Inflammatory macrophage treated with lipopolysaccharide for 1 hour (primary cell): ENCODE results near the gene C1GALT1.

Source experiments
- DNase-seq, 2 donors: peaks; one replicate each; pipeline ENCODE4 v3.0.0-alpha.2; 2020 to 2022

C1GALT1 gene

DNA sequence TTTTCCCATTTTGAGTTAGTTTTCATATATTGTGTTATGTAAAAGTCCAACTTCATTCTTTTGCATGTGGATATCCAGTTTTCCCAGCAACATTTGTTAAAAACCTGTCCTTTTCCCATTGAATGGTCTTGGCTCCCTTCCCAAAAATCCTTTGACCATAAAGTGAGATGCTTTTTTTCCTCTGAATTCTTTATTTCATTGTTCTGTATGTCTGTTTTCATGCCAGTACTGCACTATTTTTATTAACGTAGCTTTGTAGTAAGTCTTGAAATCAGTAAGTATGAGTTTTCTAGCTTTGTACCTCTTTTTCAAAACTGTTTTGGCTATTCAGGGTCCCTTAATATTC lies 20.0 kb downstream of the C1GALT1 start:
- DNase-seq, result no peak

DNA sequence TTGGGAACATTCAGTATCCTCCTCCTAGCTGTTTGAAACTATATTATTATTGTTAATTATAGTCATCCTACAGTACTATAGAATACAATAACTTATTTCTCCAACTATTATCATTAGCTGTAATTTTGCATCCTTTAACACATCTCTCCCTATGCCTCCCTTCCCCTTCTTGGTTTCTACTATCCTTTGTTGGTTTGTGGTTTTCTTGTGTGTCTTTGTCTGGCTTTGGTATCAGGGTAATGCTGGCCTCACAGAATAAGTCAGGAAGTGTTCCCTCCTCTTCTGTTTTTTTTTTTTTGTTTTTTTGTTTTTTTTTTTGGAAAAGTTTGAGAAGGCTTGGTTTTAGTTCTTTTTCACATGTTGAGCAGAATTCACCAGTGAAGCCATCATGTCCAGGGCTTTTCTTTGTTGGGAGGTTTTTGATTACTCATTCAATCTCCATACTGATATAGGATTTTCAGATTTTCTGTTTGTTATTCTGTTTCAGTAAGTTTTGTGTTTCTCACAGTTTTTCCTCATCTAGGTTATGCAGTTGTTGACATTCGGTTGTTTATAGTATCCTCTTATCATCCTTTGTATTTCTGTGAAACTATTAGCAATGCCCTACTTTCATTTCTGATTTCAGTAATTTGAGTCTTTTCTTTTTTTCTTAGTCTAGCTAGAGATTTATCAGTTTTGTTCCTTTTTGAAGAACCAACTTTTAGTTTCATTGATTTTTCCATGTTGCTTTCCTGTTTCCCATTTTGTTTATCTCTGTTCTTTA lies 21.6 kb downstream of the C1GALT1 start:
- no peak for DNase-seq

DNA sequence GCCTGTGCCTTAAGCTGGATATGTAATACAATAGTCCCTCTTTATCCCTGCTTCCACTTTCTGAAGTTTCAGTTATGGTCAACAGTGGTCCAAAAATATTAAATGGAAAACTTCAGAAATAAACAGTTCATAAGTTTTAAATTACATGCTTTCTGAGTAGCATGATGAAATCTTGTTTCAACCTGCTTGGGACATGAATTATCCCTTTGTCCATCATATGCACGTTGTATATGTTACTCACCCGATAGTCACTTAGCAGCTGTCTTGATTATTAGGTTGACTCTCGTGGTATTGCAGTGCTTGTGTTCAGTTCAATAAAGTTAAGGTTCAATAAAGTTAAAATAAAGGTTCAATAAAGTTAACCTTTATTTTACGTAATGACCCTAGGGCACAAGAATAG lies 25.5 kb downstream of the C1GALT1 start:
- no peak for DNase-seq

DNA sequence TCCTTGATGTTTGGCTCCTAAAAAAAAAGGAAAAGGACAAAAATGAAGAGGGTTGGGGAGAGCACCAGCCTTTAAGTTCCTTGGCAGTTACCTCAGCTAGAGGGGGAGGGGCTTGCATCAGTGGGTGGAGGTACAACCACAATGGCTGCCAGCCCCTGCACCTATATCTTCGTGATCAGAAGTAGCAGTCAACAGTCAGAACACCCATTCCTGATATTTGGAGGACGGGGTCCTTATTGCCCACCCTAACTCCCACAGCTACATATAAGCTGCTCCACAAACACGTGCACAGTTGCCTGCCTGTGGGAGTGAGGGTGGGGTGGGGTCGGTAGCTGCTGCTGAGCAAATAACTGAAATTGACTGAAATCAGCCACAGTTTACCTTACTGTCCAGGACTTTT lies 26.2 kb downstream of the C1GALT1 start:
- no peak for DNase-seq

DNA sequence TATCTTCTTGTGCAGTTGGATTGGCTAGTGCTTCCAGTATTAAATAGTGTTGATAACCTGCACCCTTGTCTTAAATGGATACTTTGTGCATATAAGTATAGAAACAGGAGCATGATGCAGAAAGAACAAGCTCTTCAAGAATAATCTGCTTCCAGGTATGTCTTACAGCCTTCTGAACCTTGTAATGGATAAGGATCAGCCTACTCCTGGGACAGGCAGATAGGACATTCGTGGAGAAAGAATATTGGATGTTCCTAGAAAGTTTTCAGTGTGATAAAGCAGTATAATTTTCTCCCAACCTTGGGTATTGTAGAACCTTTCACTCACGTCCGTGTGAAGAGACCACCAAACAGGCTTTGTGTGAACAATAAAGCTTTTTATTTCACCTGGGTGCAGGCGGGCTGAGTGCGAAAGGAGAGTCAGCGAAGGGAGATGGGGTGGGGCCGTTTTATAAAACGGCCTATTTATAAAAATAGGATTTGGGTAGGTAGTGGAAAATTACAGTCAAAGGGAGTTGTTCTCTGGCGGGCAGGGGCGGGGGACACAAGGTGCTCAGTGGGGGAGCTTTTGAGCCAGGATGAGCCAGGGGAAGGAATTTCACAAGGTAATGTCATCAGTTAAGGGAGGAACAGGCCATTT lies 27.2 kb downstream of the C1GALT1 start:
- no peak for DNase-seq

DNA sequence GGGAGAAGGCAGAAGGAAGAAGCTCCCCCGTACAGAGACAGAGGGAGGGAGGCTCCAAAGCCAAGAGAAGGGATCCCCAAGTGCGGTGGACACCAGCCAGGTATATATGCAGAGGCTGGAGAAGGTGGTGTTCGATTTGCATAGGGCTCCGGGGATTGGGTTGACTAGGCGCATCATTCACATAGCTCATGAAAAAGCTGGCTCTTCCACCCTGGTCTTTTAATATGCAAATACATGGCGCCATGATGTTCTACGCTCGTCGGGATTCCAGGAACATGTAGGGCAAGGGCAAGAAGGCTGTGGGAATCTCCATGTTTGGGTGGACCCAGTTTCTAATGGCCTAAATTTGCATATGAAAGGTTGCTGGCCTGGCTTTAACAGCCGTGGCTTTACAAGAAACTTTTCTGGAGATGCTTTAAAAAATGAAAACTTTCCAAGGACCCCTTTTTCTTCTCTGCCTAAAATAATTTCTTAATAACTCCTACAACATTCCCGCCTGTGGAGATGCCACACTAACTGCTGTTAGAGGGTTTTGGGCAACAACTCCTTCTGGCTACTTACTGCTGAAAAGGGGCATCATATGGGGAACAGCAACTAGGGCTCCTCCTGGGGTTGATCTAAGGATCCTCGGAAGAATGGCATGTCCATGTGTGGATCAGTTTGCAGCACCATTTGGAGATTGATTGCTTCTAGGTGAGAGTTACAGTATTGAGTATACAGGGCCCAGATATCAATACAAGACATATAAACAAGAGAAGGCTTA lies 28.3 kb downstream of the C1GALT1 start:
- DNase-seq, result no peak

DNA sequence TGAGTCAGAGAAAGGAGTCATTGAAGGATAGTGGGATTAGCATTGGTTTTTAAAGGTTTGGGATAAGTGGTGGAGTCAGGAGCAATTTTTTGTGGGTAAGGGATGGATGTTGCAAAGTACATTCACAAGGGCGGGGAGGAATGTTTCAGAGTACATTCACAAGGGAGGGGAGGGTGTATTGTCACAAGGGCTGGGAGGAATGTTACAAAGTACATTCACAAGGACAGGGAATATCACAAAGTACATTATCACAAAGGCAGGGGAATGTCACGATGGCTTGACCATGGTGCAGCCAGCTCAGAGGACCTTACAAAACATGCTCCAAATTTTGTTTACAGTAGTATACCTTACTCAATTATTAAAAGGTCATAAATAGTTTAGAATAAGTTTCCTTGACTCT lies 30.3 kb downstream of the C1GALT1 start:
- no peak for DNase-seq

DNA sequence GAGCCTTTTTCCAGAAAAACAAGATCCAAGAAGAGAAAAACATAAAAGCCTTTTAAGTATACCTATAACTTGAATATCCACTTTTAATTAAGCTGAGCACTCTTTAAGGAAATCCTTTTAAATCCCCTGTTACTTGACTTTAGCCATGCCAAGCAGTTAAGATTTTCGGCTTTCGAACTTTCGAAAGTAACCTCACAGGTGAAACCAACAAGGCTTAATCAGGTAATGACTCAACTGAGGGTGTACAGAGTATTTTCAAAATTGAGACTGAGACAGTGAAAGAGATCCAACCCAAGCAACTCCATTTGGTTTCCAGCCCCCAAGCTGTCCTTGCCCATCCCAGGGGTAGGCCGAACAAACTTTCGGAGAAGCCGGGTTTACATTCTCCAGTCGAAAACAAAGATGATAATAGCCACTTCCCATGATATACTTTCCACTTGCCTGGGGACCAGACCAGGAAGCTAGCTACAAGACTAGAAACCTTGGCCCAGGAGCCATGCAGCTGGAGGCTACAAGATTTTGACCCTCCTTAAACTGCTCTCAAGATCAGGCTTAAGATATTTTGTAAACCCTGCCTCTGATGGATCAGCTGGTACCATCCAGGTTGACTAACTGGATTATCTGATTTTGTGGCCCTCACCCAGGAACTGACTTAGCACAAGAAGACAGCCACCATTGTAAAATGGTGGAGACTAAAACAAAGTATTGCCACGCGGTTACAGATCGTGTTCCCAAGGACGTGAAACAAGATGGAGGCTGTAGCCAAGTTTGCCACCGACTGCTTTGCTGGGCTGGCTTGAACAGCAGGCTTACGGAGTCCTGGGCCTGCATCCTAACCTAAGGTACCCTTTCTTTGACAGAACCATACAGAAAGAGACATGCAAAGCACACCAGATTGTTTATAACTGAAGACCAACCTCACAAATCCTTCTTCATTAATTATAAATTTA lies 32.3 kb downstream of the C1GALT1 start:
- DNase-seq, result no peak

DNA sequence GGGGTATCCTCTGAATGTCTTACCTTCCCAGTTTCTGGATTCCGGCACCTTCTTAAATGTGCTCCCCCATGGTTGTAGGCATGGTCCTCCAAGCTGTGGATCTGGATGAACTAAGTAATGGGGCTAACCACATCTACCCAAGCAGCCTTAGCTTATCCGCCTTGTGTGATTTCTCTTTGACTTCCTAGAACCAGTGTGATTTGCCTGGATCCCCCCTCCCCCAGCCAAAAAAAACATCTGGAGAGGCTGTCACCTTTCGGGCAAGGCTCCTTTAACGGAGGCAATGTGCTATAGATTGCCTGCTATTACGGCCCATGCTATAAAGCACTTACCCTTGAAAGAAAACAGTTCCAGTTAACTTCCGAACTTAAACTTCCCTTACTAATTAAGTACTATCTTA lies 33.9 kb downstream of the C1GALT1 start:
- no peak for DNase-seq

DNA sequence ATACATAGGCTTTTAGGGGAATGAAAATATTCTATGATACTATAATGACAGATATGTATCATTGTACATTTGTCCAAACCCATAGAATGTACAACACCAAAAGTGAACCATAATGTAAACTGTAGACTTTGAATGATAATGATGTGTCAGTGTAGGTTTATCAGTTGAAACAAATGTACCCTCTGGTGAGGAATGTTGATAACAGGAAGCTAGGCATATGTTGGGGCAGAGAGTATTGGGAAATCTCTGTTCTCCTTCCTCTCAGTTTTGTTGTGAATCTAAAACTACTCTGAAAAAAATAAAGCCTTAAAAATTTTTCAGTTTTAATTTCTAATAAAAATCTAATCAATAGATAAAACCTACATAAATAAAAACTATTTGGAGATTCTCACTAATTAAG lies 36.9 kb downstream of the C1GALT1 start:
- peak in 1 of 2 donors; percentile 14 for DNase-seq

DNA sequence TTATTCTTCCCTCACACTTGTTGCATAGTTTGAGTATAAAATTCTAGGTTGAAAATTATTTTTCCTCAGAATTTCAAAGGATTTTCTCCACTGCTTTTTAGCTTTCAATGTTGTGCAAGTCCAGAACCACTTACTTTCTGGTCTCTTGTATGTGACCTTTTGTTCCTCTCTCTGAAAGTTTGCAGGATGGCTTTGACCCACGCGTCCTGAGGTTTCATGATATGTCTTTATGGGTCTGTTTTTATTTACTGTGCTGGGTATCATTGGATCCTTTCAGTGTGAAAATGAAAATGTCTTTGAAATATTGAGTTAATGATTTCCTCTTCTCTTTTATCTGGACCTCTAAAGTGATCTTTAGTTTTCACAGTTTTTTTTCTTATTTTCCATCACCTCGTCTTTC lies 38.5 kb downstream of the C1GALT1 start:
- DNase-seq, result no peak

DNA sequence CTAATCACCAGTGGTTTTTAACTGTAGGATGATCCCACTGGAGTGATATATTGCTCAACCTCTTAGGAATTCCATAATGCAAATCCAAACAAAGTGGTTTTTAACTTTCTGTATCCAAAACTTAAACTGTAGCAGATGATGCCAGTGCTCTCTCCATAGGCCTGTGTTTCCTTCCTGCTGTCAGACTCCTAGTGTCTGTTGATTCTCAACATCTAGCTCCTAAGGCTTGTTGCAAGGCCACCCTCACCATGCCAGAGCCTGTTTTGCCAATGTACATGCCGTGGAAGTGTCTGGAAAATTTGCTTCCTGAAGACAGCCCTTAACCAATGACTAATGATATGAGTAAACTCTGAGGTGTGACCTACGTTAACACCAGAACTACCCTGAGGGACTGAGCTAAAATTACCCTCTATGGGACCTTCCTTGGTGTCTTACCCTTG lies 39.3 kb downstream of the C1GALT1 start:
- no peak for DNase-seq

DNA sequence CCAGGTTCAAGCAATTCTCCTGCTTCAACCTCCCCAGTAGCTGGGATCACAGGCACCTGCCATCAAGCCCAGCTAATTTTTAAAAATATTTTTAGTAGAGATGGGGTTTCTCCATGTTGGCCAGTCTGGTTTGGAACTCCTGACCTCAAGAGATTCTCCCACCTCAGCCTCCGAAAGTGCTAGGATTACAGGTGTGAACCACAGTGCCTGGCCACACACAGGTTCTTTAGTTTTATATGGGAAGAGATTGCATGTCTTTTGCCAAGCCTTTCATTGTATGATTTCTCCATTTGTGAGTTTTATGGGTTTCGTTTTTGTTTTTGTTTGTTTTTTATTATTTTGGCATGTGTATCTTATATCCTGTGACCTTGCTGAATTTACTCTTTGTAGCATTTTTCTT lies 40.9 kb downstream of the C1GALT1 start:
- no peak for DNase-seq

DNA sequence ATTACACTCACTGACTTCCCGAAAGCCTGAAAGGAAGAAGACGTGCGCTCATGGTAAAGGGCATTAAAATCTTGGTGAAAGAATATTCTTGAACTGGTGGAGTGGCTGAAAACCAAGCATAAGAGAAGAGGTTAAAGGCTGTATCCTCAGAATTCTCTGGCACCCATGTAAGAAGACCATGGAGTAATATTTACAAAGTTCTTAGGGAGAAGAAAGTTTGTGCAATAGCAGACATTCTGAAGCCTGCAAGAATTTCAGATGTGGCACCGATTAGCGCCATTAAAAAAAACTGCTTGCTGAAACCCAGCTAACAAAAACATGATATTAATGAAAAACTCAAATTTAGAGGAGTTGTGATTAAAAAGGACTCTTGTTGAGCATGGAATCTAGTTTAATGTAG lies 44.1 kb downstream of the C1GALT1 start:
- no peak for DNase-seq

DNA sequence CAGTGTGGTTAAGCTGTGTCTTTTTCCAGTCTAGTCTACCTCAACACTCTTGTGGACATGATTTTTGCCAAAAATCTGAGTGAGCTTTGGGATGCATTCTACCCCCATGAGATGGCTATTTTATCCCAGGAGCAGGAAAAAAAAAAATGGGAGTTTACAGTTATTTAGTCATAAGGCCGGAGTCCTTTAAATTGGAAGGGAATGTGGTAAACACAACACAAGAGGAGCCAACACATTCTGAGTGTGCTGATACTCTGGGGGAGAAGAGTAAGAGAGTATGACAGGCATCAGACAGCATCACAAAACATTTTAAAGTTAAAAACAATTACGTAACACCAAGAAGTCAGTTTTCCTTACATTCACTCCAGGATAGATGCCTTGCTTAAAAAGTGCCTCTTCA lies 46.1 kb downstream of the C1GALT1 start:
- no peak for DNase-seq

DNA sequence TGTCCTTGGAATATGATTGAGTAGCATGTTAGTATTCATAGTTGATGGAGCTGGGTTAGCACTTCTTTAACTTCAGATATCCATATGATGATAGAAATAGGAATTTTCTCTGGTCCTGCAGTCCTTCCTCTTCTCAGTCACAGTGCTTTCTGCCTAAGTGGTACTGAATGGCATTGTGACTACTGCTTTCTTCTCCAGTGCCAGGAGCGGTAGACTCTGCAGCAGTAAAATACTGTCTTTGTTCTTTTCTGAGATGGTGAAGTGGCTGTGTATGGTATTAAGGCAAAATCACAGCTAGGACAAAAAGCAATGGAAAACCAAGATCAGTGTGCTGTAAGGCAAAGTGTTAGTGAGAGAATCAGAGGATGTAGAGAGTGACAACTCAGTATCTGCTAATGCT lies 46.6 kb downstream of the C1GALT1 start:
- DNase-seq, result no peak

DNA sequence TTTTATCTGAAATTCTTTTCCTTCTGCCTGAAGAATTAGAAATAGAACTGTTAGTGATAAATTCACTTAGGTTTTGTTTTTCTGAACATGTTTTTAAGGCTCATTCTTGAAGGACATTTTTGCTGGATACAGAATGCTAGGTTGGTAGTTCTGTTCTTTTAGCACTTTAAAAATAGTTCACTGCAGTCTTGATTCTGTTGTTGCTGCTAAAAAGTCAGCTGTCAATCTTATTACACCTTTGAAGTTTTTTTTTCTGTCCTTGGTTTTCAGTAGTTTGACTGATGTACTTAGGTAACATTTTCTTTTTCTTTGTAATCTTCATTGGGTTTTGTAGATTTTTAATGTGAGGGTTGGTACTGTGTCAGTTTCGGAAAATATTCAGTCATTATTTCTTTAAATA lies 48.7 kb downstream of the C1GALT1 start:
- no peak for DNase-seq

DNA sequence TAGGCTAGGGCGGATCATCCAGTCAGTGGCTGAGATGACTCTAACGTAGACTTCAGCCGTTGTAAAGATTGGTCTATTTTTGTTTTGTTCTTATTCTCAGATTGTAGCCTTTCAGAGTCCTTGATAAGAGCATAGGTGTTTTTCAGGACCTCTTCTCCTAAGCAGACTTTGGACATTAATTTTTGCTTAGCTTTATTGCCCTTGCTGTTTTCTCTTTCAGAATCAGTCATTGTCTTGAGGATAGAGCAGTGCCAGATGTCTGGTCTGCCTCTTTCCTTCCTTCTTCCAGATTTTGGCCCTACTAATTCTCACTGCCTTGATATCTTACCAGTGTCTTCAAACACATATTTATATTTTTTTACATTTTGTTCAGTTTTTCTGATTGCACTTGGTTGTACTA lies 49.5 kb downstream of the C1GALT1 start:
- DNase-seq, result no peak

DNA sequence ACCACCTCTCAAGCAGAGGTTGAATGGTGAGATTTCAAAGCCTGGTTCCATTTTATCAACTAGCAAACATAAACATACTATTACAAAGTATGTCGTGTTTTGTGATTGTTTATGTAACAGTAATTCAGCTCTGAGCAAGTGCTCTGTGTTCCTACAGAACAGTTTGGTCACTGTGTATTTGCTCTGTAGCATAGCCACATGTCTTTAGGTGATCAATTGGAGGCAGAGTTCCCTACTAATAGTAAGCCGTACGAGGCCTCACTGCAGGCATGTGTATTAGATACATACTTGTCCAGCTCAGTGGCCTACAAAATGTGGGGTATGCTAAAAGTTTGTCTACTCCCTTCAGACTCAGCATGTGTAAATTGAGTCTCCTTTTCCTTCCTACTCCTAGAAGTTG lies 53.0 kb downstream of the C1GALT1 start:
- DNase-seq, result no peak

DNA sequence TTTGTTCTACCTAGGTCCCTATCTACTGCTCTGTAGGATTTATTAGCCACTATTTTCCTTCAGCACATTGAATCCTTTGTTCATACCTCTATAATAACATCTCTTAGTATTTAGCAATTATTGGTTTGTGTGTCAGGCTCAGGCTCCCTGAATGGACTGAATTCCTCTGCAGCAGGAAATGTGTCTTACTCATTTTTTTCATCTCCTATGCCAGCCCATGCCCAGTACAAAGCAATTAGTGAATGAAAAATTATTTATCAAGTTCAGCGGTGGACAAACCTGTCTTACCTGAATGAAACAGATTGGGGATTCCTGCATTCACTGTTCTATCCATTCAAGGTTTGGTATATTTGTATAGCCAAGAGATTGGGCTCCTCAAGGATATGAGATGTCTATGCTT lies 53.7 kb downstream of the C1GALT1 start:
- DNase-seq, result no peak

DNA sequence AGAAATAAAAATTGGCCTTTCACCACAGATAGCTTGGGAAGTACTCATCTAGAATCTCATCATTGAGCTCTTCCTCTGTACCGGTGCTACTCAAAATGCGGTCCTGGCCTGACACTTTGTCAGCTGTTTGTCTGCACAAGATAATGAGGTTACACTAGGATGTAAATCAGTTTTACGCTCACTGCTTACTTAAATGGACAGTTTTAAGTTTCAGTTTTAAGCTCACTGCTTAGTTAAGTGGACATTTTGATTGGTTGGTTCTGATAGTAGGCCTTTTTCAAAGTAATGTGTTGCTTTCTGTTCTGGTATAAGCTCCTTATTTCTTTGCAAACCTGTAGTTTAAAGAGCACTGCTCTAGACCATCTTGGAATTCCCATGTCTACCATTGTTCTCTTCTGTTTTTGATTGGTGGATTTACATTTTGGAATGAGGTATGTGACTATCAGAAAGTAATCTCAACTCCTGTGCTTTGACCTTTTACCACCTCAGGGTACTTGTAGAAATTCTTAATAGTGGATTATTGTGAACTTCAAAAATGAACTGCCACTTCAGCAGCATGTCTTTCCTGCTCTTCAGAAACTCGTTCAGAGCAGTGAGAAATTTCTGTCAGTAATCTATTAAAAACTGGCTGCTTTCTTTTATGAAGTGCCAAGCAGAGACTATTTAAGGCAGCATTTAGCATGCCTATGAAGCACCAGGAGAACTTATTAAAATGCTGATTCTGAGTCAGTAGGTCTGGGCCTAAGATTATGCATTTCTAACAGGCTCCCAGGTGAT lies 55.0 kb downstream of the C1GALT1 start:
- no peak for DNase-seq

DNA sequence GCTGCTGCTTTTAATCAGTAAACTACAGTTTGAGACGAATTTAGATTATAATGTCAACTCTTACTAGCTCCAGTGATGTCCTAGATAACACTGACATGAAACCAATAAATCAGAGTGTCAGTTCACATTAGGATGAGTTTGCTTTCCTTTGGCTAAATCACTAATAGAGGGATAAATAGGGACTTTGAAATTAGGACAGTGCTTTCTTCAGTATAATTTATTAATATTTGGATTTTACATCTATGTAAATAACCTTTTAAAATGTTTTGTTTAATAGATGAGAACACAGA lies 55.6 kb downstream of the C1GALT1 start:
- no peak for DNase-seq
